ENCODE data around the gene PRKCZ. TPM values are rescaled to one million over a fixed set of nuclear protein-coding genes. Genes with fewer than 3 reads are reported as not detected.

Gene PRKCZ
- total and polyA plus RNA-seq, 9 of the 15 experiments (the other 6 are each of a cell fraction or from before 2014, with no cell fraction given): 0.07 to 3.1 (median 1.3) TPM

- ChIA-PET POLR2A (interaction anchor here (0.7 kb wide), 1 partner anchor 87 kb away, joined by 5 read pairs; no protein-coding TSS in a partner anchor), CTCF (ENCODE audit: low intra/inter-chr PET ratio) (no interaction called here)
- Histone ChIP-seq H3K4me2 (ENCODE audit: insufficient read depth, low read length) (no peak overlapping the region), H3K9ac (ENCODE audit: insufficient read depth in 1 of 2, low read depth in 2 of 2, low read length in 2 of 2) (no peak overlapping the region), H2AFZ (ENCODE audit: low read depth, low read length) (no peak overlapping the region), H3K9me1 (ENCODE audit: control insufficient read depth, insufficient read depth, low read length) (no peaks in the 10 kb centered on the region), H3K79me2 (ENCODE audit: control insufficient read depth, insufficient read depth, low read length) (no peaks in the 10 kb centered on the region), H3K9me3 (replicated peaks; ENCODE audit: control insufficient read depth, insufficient read depth, low read depth, low read length) (peaks cover 3% of the 10 kb centered on the region; the same call in 1 of the 2 replicates), H3K27me3 (ENCODE audit: control insufficient read depth in 2 of 2, insufficient read depth in 2 of 2, low read length in 2 of 2) (peaks cover 80 to 91% of the 10 kb centered on the region in 2 experiments), H3K27ac (ENCODE audit: extremely low read depth, low read depth, low read length) (no peak overlapping the region), H3K36me3 (ENCODE audit: control insufficient read depth, insufficient read depth, low read length) (no peaks in the 10 kb centered on the region), H3K4me3 (no peak overlapping the region), H4K20me1 (replicated peaks; ENCODE audit: control insufficient read depth, insufficient read depth, low read length) (peaks cover 4% of the 10 kb centered on the region; the same call in 1 of the 2 replicates), H3K4me1 (replicated peaks in 1 of 2; ENCODE audit: control insufficient read depth in 2 of 2, insufficient read depth in 2 of 2, low read length in 2 of 2) (peaks cover 0 to 39% of the 10 kb centered on the region in 2 experiments; a peak in 2 of 5 replicates)
- in situ Hi-C loops (cut with MboI) (no loop called here), intact Hi-C loops (cut with micrococcal nuclease) (no loop called here)
- no peak for DNase-seq (ENCODE audit: extremely low read depth in 1 of 4, low spot score in 3 of 4)
- no TSS peak for BruUV-seq (replicated peaks)
- TF ChIP-seq ZNF184 (CRISPR knock-in tag; IDR thresholded peaks at IDR 0.05) (no peak), PHF21A (IDR thresholded peaks at IDR 0.05; ENCODE audit: borderline replicate concordance, low read depth) (no peak), KHSRP (IDR thresholded peaks at IDR 0.05) (no peak), ZNF445 (CRISPR knock-in tag; IDR thresholded peaks at IDR 0.05; ENCODE audit: low read depth) (no peak), MBD2 (IDR thresholded peaks at IDR 0.05; ENCODE audit: borderline replicate concordance, low read depth) (no peak), PURB (CRISPR knock-in tag; IDR thresholded peaks at IDR 0.05; ENCODE audit: low read depth) (no peak), KDM4B (IDR thresholded peaks at IDR 0.05; ENCODE audit: borderline replicate concordance in 2 of 2, low read depth in 1 of 2) (no peak), E2F1 (CRISPR knock-in tag; IDR thresholded peaks at IDR 0.05) (no peak), ZNF551 (CRISPR knock-in tag; IDR thresholded peaks at IDR 0.05) (no peak), NFIC (IDR thresholded peaks at IDR 0.05) (no peak)
- no peak for FAIRE-seq
- ATAC-seq: 0 out of 3 replicates have a peak, but pooled peaks have one; percentile 10
- 6% methylated on average over 13 of the region's 14 CpGs for WGBS (ENCODE audit: insufficient coverage, low coverage, missing lambda C conversion rate)
These were observed 22.7 kb downstream of the PRKCZ start for GRCh38 chr1:2072891-2073290.
